ENCODE measurements around the gene DDIT3.
"Not testable (repeated sequence)": the region's sequence is repeated elsewhere in the genome, so short reads cannot be mapped to it uniquely, and the experiment has no call there.

DDIT3 gene

DNA sequence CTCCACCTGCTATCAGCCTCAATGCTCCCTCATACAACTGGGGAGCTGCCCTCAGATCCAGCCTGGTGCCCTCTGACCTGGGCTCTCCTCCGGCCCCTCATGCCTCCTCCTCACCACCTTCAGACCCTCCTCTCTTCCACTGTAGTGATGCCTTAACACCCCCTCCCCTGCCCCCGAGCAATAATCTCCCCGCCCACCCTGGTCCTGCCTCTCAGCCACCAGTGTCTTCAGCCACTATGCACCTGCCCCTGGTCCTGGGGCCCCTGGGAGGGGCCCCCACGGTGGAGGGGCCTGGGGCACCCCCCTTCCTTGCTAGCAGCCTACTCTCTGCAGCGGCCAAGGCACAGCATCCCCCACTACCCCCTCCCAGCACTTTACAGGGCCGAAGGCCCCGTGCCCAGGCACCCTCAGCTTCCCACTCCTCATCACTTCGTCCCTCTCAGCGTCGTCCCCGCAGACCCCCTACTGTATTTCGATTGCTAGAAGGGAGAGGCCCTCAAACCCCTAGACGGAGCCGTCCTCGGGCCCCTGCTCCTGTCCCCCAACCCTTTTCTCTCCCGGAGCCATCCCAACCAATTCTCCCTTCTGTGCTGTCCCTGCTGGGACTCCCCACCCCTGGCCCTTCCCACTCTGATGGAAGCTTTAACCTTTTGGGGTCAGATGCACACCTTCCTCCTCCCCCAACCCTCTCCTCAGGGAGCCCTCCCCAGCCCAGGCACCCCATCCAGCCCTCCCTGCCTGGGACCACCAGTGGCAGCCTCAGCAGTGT is 5.5 kb upstream of the DDIT3 start:
- DNase-seq (ENCODE audit: low spot score) = no peak

DNA sequence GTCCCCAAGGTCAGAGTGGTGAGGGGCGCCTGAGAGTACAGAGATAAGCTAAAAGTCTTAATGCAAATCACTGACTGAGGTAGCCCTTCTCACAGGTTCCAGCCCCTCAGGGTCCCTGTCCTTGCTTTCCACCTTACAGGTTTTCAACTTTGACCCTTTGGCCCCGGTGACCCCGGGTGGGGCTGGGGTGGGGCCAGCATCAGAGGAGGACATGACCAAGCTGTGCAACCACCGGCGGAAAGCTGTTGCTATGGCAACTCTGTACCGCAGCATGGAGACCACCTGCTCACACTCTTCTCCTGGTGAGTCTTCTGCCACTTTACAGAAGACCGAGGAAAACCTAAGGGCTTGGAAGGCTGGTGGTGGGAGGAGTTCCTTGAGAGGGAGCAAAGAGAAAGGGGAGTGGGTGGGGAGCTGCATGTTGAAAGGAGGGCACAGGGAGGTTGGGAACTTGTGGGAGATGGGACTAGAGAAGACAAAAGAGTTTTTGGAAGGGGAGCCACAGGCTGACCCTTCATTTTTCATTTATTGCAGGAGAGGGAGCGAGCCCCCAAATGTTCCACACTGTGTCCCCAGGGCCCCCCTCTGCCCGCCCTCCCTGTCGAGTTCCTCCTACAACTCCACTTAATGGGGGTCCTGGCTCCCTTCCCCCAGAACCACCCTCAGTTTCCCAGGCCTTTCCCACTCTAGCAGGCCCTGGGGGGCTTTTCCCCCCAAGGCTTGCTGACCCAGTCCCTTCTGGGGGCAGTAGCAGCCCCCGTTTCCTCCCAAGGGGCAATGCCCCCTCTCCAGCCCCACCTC is 4.7 kb upstream of the DDIT3 start:
- no peak for DNase-seq (ENCODE audit: low spot score)

DNA sequence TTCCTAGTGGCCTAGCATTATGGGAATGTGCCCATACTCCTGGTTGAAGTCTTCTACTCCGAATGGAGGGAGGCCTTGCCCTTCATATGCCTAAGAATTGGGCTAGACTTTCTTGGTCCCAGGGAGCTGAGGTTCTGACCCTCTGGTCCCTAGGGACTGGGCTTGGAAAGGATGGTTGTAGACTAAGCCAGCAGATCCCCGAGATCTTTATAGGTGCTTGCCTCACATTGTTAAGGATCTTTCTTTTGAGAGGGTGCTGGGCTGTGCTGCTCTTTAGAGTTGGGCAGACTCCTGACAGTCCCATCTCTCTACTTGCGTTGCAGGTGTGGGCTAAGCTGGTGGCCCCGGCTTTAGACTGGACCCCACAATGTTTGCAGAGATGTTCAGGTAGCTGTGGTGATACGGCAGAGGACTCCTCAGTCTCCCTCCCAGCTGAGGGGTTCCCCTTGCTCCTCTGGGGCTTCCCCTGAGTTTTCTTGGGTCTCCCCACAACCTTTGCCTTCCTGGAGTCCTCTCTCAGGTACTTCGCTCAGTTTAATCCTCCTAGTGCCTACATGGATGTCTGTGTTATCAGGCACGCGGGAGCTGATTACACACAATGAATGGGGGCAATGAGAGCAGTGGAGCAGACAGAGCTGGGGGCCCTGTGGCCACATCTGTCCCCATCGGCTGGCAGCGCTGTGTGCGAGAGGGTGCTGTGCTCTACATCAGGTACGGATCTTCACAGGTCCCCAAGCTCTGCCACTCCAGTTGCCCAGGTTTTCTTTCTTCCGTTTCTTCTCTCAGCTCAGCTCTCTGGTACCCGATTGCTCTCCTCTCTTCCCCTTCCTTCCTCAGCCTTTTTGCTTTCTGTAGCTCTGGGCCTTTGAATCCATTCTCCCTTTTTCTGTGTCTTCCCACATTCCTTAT is 3.6 kb upstream of the DDIT3 start:
- no peak for DNase-seq (ENCODE audit: low spot score)

DNA sequence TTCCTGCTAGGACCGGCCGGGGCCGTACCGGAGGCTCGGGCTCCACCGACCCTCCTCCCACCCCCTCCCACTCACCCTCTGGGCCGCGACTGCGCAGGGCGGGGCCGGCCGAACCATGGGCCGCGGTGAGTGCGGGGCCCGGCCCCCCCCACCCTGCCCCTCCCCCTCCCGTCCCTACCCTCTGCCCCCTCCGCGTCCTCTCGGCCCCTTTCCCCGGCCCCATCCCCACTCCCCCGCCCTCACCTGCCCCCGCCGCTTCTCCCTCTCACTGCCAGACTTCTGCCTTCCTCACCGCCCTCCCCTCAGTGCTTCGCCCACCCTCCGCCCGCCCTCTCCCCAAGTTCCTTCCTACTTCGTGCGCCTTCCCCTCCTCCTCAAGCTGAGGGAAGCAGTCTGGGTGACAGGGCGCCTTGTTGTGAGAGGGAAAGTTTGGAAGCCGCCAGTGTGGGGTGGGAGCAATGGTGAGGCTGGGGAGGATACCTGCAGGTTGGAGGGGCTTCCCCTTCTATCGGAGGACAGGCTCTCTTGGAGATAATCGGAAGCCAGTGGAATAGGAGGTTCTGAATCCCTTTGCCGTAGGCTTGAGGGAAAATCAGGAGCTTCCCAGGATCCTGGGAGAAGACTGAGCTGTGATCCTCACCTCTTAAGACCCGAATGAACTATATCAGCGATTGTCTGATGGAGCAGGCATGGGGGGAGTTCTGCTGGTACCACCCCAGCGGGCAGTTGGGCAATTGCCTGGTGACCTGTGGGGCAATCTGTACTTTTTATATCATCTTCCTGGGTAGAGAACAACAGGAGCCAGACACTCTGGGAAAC is 2.8 kb upstream of the DDIT3 start:
- DNase-seq (ENCODE audit: low spot score) = peak; percentile 53

GRCh38 chr12:57522011-57522886 is 1.9 kb upstream of the DDIT3 start, which contains the start of gene MBD6:
Gene MBD6 (plus strand): TSS chr12:57522824. CDS start chr12:57524304, 1,480 bp downstream.
- DNase-seq (ENCODE audit: low spot score) = peak; percentile 86

- peak; percentile 80 for DNase-seq (ENCODE audit: low spot score)
Measured at GRCh38 chr12:57521525-57522010, 1.3 kb upstream of the DDIT3 start.

DNA sequence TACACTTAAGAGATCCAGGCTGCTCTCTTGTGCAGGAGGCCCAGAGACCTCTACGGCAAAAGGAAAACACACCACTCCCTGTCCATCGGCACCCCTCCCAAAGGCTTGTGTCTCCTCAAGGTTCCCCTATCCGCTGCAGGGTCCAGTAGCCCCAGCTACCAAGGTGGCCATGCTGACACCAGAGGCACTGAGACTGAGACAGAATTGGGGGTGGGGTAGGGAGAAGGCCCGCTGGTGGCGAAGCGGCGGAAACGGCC is 590 bp downstream of the DDIT3 start:
- DNase-seq (ENCODE audit: low spot score) = peak; percentile 40

GRCh38 chr12:57518920-57519795 is 1.2 kb downstream of the DDIT3 start:
- no peak for DNase-seq (ENCODE audit: low spot score)

- peak; percentile 53 for DNase-seq (ENCODE audit: low spot score)
Measured at GRCh38 chr12:57518176-57518919, 2.0 kb downstream of the DDIT3 start.

DNA sequence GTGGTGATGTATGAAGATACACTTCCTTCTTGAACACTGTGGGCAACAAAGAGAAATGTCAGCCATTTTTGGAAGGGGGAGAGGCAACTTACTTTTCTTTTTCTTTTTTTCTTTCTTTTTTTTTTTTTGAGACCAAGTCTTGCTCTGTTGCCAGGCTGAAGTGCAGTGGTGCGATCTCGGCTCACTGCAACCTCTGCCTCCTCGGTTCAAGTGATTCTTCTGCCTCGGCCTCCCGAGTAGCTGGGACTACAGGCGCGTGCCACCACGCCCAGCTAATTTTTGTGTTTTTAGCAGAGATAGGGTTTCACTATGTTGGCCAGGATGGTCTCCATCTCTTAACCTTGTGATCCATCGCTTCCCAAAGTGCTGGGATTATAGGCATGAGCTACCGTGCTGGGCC is 2.6 kb downstream of the DDIT3 start:
- DNase-seq (ENCODE audit: low spot score) = not testable (repeated sequence)

GRCh38 chr12:57517187-57517586 is 3.1 kb downstream of the DDIT3 start:
- no peak for DNase-seq (ENCODE audit: low spot score)

GRCh38 chr12:57516617-57517153 is 3.6 kb downstream of the DDIT3 start:
- DNase-seq (ENCODE audit: low spot score) = no peak

DNA sequence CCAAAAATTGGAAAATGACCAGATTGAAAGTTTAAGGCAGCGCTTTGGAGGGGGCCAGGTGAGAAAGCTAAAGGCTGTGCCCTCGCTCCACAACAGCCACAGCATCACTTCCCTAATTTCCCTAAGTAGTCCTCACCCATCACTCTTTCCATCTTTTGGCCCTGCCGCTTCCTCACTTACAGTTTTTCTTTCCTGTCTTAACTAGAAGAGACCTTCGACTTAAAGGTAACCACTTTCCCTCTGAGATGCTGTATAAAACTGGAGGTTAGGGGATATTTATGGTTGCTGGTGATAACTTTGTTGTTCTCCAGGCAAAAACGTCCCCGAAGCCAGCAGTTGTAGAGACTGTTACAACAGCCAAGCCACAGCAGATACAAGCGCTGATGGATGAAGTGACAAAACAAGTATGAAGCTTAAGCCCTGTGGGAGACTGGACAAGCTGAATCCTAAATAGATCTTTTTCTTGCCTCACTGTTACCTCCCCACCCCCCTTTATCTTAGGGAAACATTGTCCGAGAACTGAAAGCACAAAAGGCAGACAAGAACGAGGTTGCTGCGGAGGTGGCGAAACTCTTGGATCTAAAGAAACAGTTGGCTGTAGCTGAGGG is 4.3 kb downstream of the DDIT3 start:
- DNase-seq (ENCODE audit: low spot score) = no peak

- DNase-seq (ENCODE audit: low spot score) = no peak
Measured at GRCh38 chr12:57515408-57515933, 4.8 kb downstream of the DDIT3 start.

DNA sequence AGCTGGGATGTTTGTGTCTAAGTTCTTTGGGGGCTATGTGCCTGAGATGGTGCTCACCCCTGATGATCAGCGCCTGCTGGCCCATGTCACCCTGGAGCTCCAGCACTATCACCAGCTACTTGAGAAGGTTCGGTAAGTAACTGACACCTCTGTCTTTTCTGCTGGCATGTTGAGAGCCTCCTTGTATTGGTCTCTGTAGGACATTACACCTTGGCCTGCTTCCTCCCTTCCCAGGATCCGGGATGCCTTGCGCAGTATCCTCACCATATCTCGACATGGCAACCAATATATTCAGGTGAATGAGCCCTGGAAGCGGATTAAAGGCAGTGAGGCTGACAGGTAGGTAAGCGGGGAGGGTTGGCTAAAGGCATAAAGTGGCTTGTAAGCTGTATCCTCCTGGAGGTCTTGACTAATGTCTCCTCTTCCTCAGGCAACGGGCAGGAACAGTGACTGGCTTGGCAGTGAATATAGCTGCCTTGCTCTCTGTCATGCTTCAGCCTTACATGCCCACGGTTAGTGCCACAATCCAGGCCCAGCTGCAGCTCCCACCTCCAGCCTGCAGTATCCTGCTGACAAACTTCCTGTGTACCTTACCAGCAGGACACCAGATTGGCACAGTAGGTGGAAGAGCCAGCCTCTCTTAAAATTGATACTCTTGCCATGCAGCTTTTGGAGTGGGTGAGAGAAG is 5.5 kb downstream of the DDIT3 start:
- DNase-seq (ENCODE audit: low spot score) = no peak

GRCh38 chr12:57514246-57514645 is 6.1 kb downstream of the DDIT3 start:
- not testable (repeated sequence) for DNase-seq (ENCODE audit: low spot score)

- DNase-seq (ENCODE audit: low spot score) = not testable (repeated sequence)
Measured at GRCh38 chr12:57513677-57514076, 6.6 kb downstream of the DDIT3 start.
